IPS DF 19.7 (cell line): ENCODE results near the gene SUSD4.

Source experiments
- DNase-seq: peaks from one replicate; pipeline ENCODE4 v3.0.0-alpha.2; 2013; ENCODE audit warnings: low read depth, low spot score

SUSD4 gene

DNA sequence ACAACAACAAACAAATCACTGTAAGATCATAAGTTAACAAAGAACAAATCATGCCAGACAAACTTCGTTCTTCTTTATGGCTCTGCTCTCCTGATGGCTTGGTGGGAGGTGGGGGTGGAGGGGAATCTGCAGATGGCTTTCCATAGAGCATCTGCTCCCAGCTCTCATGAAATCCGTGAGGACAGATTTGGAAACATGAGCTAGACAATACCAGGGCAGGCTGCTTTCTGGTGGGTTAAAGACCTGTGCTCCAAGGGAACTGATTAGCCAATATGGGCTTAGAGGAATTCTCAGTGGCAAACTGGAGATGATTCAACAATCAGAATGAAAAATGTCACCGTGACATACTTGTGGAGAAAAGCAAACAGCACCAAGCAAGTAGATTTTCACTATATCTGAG, 151.5 kb downstream of the SUSD4 start:
- no peak for DNase-seq

- no peak for DNase-seq
These were observed 152.5 kb downstream of the SUSD4 start for GRCh38 chr1:223211323-223211985.

DNA sequence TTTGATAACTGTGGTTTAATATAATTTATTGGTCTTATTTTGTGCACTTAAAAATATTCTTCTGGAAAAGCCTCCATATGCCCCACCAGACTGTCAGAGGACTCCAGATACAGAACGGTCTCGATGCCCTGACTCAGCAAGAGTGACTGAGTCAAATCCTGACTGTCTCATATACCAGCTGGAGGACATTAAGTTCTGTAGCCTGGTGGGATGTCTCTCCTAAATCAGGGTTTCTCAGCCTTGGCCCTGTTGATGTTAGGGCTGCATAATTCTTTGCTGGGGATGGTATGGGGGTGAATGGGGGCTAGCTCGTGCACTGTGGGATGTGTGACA, 153.2 kb downstream of the SUSD4 start:
- DNase-seq: no peak

DNA sequence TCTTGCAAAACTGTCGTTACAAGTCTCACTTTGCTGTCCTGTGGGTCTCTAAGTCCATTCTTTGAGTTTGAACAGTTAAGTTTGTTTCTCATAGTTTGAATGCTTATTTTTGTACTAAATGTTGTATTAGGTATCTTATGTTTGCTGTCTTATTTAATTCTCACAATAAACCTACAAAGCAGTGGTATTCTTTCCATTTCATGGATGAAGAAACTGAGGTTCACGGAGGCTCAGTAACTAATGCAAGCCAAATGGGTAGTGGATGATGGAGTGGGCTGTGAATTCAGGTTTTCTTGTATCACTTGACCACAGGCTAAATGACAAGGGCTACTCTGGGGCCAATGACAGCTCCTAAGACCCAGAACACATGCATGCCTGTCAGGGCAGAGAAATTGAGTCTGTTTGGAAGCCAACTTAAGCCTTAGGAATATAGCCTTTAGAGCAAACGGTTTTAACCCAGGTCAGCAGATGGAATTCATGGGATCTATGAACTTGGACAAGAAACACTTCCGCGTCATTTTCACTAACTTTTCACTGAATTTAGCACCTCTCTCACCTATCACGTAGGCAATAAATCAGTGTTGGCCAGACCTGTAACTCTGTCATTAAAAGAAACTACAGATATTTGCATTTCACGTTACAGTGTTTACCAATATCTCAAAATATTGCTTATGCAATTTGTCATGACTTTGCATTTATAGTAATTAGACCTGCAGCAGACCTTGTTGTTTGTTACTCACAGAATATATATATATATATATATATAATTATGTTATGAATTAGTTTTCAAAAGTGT, 153.8 kb downstream of the SUSD4 start:
- DNase-seq: no peak

DNA sequence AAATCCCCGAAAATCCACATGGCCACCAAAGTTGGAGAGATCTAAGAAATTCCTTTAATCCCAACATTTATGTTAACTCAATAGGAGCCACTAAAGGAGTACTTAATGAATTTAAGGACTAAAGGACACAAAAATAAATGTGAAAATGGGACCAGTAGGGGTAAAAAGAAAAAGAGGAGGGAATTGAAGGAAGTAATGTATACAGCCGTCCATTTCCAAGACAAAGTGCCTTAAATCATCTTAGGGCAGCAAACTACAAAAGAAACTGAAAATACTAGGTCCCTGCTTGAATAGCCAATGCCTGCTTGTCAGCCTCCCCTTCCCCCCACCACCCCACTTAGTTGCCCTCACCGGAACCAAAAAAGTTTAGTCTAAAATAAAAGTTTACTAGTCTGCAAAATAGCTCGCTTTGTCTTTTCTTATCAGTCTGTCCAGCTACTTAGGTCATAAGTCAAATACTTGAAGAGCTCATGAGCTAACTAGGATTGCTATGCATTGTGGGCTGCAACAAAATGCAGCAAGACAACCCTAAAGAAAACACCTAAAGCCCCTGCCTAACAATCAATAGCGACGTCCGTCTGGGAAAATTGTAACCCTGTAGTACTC, 154.6 kb downstream of the SUSD4 start:
- DNase-seq: no peak

DNA sequence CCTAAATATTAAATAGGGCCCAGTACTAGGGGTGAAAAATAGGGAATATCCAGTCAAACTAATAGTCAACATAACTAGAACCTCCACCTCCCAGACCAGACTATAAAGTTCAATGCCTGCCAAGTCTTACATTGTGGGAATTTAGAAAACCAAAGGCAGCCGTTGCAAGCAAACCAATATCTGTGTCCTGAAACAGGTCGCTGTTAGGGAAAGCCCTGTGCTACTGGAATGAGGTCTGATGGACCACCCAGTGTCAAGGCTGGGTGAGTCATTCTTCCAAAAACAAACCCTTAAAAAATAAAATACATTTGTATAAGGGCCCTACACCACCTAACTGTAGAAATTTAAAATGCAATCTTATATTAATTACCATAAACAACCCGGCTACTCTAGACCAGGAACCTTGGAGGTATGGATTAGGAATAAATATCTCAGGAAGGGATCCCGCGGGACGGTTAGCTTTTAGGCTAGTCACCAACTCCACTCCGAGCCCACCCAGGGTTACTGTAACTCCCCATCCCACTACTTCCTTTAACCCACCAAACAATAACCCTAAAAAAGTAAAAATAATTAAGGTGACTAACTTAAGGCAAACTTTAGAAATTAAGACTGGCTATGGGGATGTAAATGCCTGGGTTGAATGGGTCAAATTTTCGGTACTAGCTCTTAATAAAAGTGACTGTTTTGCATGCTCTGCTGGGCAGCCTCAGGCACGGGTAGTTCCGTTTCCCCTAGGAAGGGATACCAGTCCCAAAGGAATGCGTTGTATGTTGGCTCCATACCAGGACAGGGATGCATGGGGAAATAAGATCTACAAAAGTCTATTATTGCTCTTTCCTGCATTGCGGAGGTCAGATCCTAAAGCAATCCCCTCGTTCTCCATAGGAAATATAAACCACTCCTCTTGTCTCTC, 155.6 kb downstream of the SUSD4 start:
- no peak for DNase-seq

GRCh38 chr1:223207293-223208066, 156.5 kb downstream of the SUSD4 start:
- no peak for DNase-seq

- DNase-seq: no peak
These were observed 159.6 kb downstream of the SUSD4 start for GRCh38 chr1:223204424-223204823.

GRCh38 chr1:223203694-223204093, 160.3 kb downstream of the SUSD4 start:
- DNase-seq: no peak

- DNase-seq: no peak
These were observed 161.0 kb downstream of the SUSD4 start for GRCh38 chr1:223203034-223203408.

DNA sequence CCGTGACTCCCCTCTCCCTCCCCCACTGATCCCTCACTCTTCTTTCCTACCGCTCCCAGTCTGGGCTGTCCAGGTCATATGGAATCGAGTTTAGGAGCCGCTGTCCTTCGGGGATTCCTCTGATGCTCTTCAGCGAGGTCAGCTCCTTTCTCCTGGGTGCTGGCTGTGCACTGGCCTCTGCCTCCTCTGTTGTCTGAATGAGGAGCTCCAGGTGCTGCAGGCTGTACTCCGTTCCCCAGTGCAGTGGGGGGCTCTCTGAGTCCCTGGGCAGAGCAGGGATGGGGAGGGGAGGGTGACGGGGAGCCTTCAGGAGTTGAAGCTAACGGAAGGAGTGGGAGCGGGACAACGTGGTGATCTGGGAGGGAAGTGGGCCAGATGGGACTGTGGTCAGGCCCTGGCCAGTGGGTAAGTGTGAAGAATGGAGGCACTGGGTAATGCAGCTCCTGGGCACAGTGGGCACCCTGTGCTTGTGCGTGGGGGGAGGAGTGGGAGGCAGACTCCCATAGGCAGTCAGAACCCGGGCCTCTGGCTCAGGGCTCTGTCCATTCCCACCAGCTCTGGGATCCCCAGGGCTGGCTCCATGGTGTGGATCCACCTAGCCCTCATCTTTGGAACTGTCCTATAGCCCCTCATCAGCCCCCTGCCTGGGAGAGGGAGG, 161.5 kb downstream of the SUSD4 start:
- DNase-seq: no peak

DNA sequence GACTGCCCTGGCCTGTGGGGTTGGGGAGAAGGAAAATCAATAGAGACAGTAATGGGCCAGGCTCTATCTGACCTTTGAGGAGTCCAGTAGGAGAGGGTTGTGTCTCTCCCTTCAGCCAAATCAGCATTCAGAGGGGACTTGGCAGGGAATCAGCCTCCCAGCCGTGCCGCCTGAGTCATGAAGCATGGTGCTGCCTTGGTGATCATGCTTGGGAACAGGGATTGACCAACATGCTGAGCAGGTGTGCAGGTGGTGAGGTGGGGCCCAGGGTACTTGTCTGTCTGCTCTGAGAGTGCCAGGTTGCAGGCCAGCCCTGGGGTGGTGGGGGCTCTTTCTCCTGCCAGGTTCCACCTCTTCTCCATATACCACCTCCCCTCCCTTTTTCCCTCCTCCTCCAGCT, 162.0 kb downstream of the SUSD4 start:
- DNase-seq: no peak

DNA sequence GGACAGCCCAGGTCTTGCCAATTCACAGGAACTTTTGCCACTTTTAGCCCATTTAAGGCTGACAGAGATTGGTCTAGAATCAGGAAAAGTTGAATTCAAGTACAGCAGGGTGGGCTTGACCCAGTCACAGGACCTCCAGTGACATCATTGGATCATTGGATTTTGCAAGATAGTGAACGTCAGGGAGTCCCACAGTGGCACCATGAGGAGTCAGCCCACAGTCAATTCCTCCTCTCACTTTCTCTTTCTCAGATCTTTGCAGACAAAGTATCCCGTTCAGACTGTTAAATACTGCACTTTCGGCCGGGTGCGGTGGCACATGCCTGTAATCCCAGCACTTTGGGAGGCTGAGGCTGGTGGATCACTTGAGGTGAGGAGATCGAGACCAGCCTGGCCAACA, 163.1 kb downstream of the SUSD4 start:
- no peak for DNase-seq

GRCh38 chr1:223199094-223199647, 164.8 kb downstream of the SUSD4 start:
- no peak for DNase-seq

GRCh38 chr1:223198628-223198965, 165.4 kb downstream of the SUSD4 start:
- no peak for DNase-seq

DNA sequence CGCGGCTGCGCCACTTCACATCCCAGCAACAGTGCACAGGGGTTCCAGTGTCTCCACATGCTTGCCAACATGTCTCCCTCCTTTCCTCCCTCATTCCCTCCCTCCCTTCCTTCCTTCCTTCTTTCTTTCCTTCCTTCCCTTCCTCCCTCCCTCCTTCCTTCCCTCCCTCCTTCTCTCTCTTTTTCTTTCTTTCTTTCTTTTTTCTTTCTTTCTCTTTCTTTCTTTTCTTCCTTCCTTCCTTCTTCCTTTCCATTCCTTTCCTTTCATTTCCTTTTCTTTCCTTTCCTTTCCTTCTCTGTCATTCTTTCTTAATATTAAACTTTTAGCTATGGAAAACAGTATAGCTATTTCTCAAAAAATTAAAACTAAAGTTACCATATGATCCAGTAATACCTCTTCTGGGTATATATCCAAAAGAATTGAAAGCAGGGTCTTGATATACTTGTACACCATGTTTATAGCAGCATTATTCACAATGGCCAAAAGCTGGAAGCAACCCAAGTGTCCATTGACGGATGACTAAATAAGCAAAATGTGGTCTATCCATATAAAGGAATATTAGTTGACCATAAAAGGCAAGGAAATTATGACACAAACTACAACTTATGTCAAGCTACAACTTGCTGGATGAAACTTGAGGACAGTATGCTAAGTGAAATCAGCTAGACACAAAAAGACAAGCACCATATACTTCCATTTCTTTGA, 165.9 kb downstream of the SUSD4 start:
- DNase-seq: no peak

DNA sequence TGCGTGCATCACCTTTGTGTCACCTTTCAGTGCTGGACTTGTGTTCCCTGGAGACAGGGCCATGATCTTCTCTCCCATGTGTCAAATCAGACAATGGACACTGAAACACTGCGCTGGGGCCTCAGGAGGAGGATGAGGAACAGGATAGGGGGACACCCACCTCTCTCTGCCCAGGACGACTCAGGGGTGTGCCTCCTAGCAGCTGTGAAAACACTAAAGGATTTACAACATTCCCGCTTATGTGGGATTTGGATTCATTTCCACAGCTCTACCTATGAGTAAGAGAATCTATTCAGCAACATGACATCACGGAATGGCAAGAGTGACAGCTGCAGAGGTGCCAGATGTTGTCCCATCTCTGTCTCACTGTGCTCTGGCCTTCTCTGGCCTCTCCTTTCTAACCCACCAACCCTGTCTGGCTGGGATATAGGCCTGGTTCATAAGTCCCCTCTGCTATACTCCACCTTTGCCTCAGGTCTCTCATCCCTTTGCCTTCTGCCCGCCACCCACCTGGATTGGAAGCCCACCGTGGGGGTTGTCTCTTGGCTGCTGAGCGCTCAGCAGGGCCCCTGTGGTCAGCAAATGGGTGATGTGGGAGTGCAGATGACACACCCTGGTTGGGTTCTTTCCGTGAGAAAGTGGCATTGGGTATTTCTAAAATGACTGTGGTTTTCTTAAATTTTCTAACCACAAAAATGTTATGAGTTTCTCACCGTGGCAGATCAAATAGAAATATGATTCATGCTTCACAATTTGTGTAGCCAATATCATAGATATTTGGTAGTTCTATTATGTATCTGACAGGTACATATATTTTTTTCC, 173.9 kb downstream of the SUSD4 start:
- no peak for DNase-seq

GRCh38 chr1:223189525-223189902, 174.5 kb downstream of the SUSD4 start:
- no peak for DNase-seq
